Pons (tissue), 1 donor: ENCODE results near the gene TRMT112.

Source experiments
- DNase-seq: peaks from one replicate; pipeline ENCODE4 v3.0.0-alpha.2; 2016; ENCODE audit warnings: low spot score

The TRMT112 gene

GRCh38 chr11:64269540-64270220, 47.7 kb downstream of the TRMT112 start:
- peak; percentile 100 for DNase-seq

- DNase-seq, result peak; percentile 25
These were observed 48.3 kb downstream of the TRMT112 start for GRCh38 chr11:64268893-64269539.

GRCh38 chr11:64268025-64268892, 49.1 kb downstream of the TRMT112 start:
- DNase-seq, result no peak

- DNase-seq, result no peak
These were observed 50.0 kb downstream of the TRMT112 start for GRCh38 chr11:64267207-64267945.
